HG02870 (cell line): ENCODE measurements around the gene CASP1.
A peak's percentile ranks its signal among the peaks of the same experiment; 100 is the strongest.
"Not testable (repeated sequence)": the region's sequence is repeated elsewhere in the genome, so short reads cannot be mapped to it uniquely, and the experiment has no call there.

Experiments
- ATAC-seq: cut with Tn5 transposase; IDR thresholded peaks from one replicate; pipeline ENCODE4 v1.9.1; 2021; ENCODE audit warnings: mild to moderate bottlenecking, moderate library complexity; ENCODE audit not compliant: unreplicated experiment

Gene CASP1

GRCh38 chr11:105034813-105035620 lies at the start of gene CASP1:
Gene CASP1, minus strand, starts transcription at chr11:105035144. Its CDS starts 31 bp downstream, at chr11:105035113.
- ATAC-seq, result peak; percentile 84

- no peak for ATAC-seq
Observed at GRCh38 chr11:105081412-105082150, 46.6 kb upstream of the CASP1 start.

- ATAC-seq, result not testable (repeated sequence)
Observed at GRCh38 chr11:105080171-105080906, 45.4 kb upstream of the CASP1 start.

GRCh38 chr11:105078283-105078682 lies 43.3 kb upstream of the CASP1 start:
- ATAC-seq, result no peak

GRCh38 chr11:105077141-105077790 lies 42.3 kb upstream of the CASP1 start:
- peak; percentile 73 for ATAC-seq

- ATAC-seq, result no peak
Observed at GRCh38 chr11:105074166-105074530, 39.2 kb upstream of the CASP1 start.

GRCh38 chr11:105073456-105074165 lies 38.7 kb upstream of the CASP1 start:
- no peak for ATAC-seq

GRCh38 chr11:105072080-105072479 lies 37.1 kb upstream of the CASP1 start:
- not testable (repeated sequence) for ATAC-seq

- ATAC-seq, result no peak
Observed at GRCh38 chr11:105071089-105071732, 36.3 kb upstream of the CASP1 start.

GRCh38 chr11:105070306-105070705 lies 35.4 kb upstream of the CASP1 start:
- ATAC-seq, result no peak

- ATAC-seq, result not testable (repeated sequence)
Observed at GRCh38 chr11:105069749-105070148, 34.8 kb upstream of the CASP1 start.

- not testable (repeated sequence) for ATAC-seq
Observed at GRCh38 chr11:105063245-105063941, 28.4 kb upstream of the CASP1 start.

GRCh38 chr11:105057432-105057831 lies 22.5 kb upstream of the CASP1 start:
- ATAC-seq, result no peak

GRCh38 chr11:105056446-105056845 lies 21.5 kb upstream of the CASP1 start:
- no peak for ATAC-seq

- ATAC-seq, result no peak
Observed at GRCh38 chr11:105054723-105055493, 20.0 kb upstream of the CASP1 start.

- no peak for ATAC-seq
Observed at GRCh38 chr11:105052487-105052886, 17.5 kb upstream of the CASP1 start.

GRCh38 chr11:105051559-105051958 lies 16.6 kb upstream of the CASP1 start:
- ATAC-seq, result no peak

GRCh38 chr11:105049481-105049880 lies 14.5 kb upstream of the CASP1 start:
- no peak for ATAC-seq
